CD14-positive monocyte (primary cell): Measurements from ENCODE around the gene PHGDH. TPM values are rescaled to one million over a fixed set of nuclear protein-coding genes. Genes with fewer than 3 reads are reported as not detected.

Experiments
- DNase-seq, 3 donors: peaks; one replicate each; pipeline ENCODE4 v3.0.0-alpha.2; 2011 to 2022
- H2AFZ ChIP-seq: 2 replicates; pipeline ENCODE4 v1.6.0; 2012; ENCODE audit warnings: mild to moderate bottlenecking, low read depth, low read length, inconsistent platforms; ENCODE audit not compliant: insufficient read depth, poor library complexity, severe bottlenecking
- H3K27ac ChIP-seq, 2 donors: 1 replicate in 1 of 2; 2 replicates in 1 of 2; pipeline ENCODE4 v1.5.1; 2012 to 2013; ENCODE audit warnings: low read length in 2 of 2, control low read depth in 1 of 2, inconsistent platforms in 1 of 2, low read depth in 1 of 2, mild to moderate bottlenecking in 1 of 2
- H3K27me3 ChIP-seq, 2 donors: one replicate each; pipeline versions ENCODE4 v1.6.0 to v1.6.1; 2011 to 2013; ENCODE audit warnings: low read length in 2 of 2; ENCODE audit not compliant: control insufficient read depth in 2 of 2, insufficient read depth in 2 of 2
- H3K36me3 ChIP-seq, 2 donors: replicated peaks in 1 of 2; 1 replicate in 1 of 2; 2 replicates in 1 of 2; pipeline versions ENCODE4 v1.5.1 to v1.6.1; 2012 to 2013; ENCODE audit warnings: low read length in 2 of 2, control low read depth in 1 of 2, inconsistent platforms in 1 of 2, mild to moderate bottlenecking in 1 of 2; ENCODE audit not compliant: insufficient read depth in 2 of 2, control insufficient read depth in 1 of 2
- H3K4me1 ChIP-seq, 2 donors: 1 replicate in 1 of 2; 2 replicates in 1 of 2; pipeline versions ENCODE4 v1.5.1 to v1.6.1; 2012 to 2013; ENCODE audit warnings: low read length in 2 of 2, control low read depth in 1 of 2, inconsistent platforms in 1 of 2, mild to moderate bottlenecking in 1 of 2, moderate library complexity in 1 of 2; ENCODE audit not compliant: insufficient read depth in 2 of 2, control insufficient read depth in 1 of 2
- H3K4me2 ChIP-seq: replicated peaks from 2 replicates; pipeline ENCODE3; 2012; ENCODE audit warnings: low read length, moderate library complexity, mild to moderate bottlenecking; ENCODE audit not compliant: poor library complexity, severe bottlenecking; ENCODE audit errors: extremely low read depth
- H3K4me3 ChIP-seq, 3 experiments: fragments of 200-600 bp in 1 of 3; sonication (generic) in 1 of 3; replicated peaks in 1 of 3; 1 replicate in 2 of 3; 2 replicates in 1 of 3; pipeline ENCODE4 v1.5.1; 2011 to 2013; ENCODE audit warnings: low read length in 3 of 3, mild to moderate bottlenecking in 3 of 3, control low read depth in 2 of 3, low read depth in 2 of 3, inconsistent platforms in 1 of 3, moderate library complexity in 1 of 3
- H3K79me2 ChIP-seq: 2 replicates; pipeline ENCODE4 v1.6.0; 2012; ENCODE audit warnings: mild to moderate bottlenecking, control low read depth, inconsistent platforms, low read length, moderate library complexity; ENCODE audit not compliant: insufficient read depth
- H3K9ac ChIP-seq: 2 replicates; pipeline ENCODE4 v1.6.0; 2017; ENCODE audit warnings: low read length, mild to moderate bottlenecking; ENCODE audit not compliant: insufficient read depth, poor library complexity, severe bottlenecking
- H3K9me3 ChIP-seq, 2 donors: replicated peaks in 1 of 2; 1 replicate in 1 of 2; 2 replicates in 1 of 2; pipeline versions ENCODE4 v1.5.1 to v1.6.1; 2012 to 2013; ENCODE audit warnings: low read length in 2 of 2, control low read depth in 1 of 2; ENCODE audit not compliant: control insufficient read depth in 1 of 2, insufficient read depth in 1 of 2
- H4K20me1 ChIP-seq: 2 replicates; pipeline ENCODE4 v1.6.0; 2012; ENCODE audit warnings: mild to moderate bottlenecking, low read length, control low read depth, moderate library complexity; ENCODE audit not compliant: insufficient read depth
- H3K27ac Mint-ChIP-seq, 7 donors: one replicate each; pipeline ENCODE4 v1.8.0; 2020; ENCODE audit warnings: mild to moderate bottlenecking in 7 of 7, mixed read lengths in 7 of 7, moderate library complexity in 6 of 7, inconsistent platforms in 2 of 7
- H3K27me3 Mint-ChIP-seq, 3 donors: one replicate each; pipeline ENCODE4 v1.8.0; 2021 to 2022; ENCODE audit warnings: low read depth in 3 of 3, mild to moderate bottlenecking in 3 of 3, mixed read lengths in 3 of 3, moderate library complexity in 3 of 3, inconsistent platforms in 1 of 3
- H3K36me3 Mint-ChIP-seq, 2 donors: one replicate each; pipeline ENCODE4 v1.8.0; 2020; ENCODE audit warnings: mixed read lengths in 2 of 2, inconsistent platforms in 1 of 2, mild to moderate bottlenecking in 1 of 2
- H3K4me1 Mint-ChIP-seq: one replicate; pipeline ENCODE4 v1.8.0; 2020; ENCODE audit warnings: mild to moderate bottlenecking, mixed read lengths
- H3K4me3 Mint-ChIP-seq, 2 donors: one replicate each; pipeline ENCODE4 v1.8.0; 2020; ENCODE audit warnings: mild to moderate bottlenecking in 2 of 2, mixed read lengths in 2 of 2, moderate library complexity in 1 of 2
- H3K9me3 Mint-ChIP-seq, 7 donors: one replicate each; pipeline ENCODE4 v1.8.0; 2020 to 2022; ENCODE audit warnings: mixed read lengths in 7 of 7, mild to moderate bottlenecking in 6 of 7, moderate library complexity in 6 of 7, inconsistent platforms in 2 of 7
- CTCF ChIP-seq: fragments of 200-600 bp; IDR thresholded peaks from one replicate; pipeline ENCODE4 v1.8.0; 2022; ENCODE audit warnings: antibody characterized with exemption, mild to moderate bottlenecking
- WGBS: methylation state at CpG from one replicate; pipeline ENCODE4 v1.1.5; 2013; ENCODE audit warnings: missing lambda C conversion rate; ENCODE audit not compliant: insufficient coverage; 5-methylcytosine and 5-hydroxymethylcytosine counted together
- intact Hi-C, 2 donors: fragments of 100-400 bp; cut with micrococcal nuclease; formaldehyde crosslinking; loops; one replicate each; pipeline versions ENCODE4 v1.15.0 to v1.15.1; 2023
- polyA plus RNA-seq, 3 donors: library from polyadenylated mRNA; depleted of rRNA in 1 of 3; unstranded in 2 of 3; stranded (reverse) in 1 of 3; fragments of 300-500 nt in 2 of 3; fragments of >200 nt in 1 of 3; fragmentation: Illumina TruSeq in 2 of 3; gene quantifications; 1 replicate in 2 of 3; 2 replicates in 1 of 3; pipeline ENCODE4 v1.2.3, GENCODE V29; 2012 to 2021

The PHGDH gene
- polyA plus RNA-seq, 3 donors = 0.09 to 0.44 (median 0.20) TPM

- no peaks in the 10 kb centered on the region for H3K79me2 ChIP-seq
- H2AFZ ChIP-seq = no peak overlapping the region
- H3K4me3 ChIP-seq = no peak overlapping the region
- no peaks in the 10 kb centered on the region for H3K27me3 ChIP-seq
- peaks cover 23 to 34% of the 10 kb centered on the region in 2 donors for H3K36me3 Mint-ChIP-seq
- no peak overlapping the region for H3K9ac ChIP-seq
- no peaks in the 10 kb centered on the region for H3K9me3 Mint-ChIP-seq
- no peak overlapping the region for H3K4me2 ChIP-seq
- H3K27me3 Mint-ChIP-seq = peaks cover 0 to 3% (median 2%) of the 10 kb centered on the region in 3 donors
- TF ChIP-seq CTCF = no peak
- no peak for DNase-seq
- peaks cover 7% of the 10 kb centered on the region for H3K4me1 Mint-ChIP-seq
- 89% methylated on average over 1 of the region's 11 CpGs for WGBS
- peaks cover 4 to 46% of the 10 kb centered on the region in 2 donors for H3K36me3 ChIP-seq
- no peaks in the 10 kb centered on the region for H3K9me3 ChIP-seq
- H3K4me3 Mint-ChIP-seq = no peak overlapping the region
- H3K27ac Mint-ChIP-seq = peak overlapping the region in 1 of 7 donors; percentile 5
- no peaks in the 10 kb centered on the region for H3K4me1 ChIP-seq
- no peak overlapping the region for H3K27ac ChIP-seq
- intact Hi-C loops = no loop called here
- no peaks in the 10 kb centered on the region for H4K20me1 ChIP-seq
These were observed 20.9 kb downstream of the PHGDH start for GRCh38 chr1:119732465-119733168.

- H3K4me3 Mint-ChIP-seq = no peak overlapping the region
- H3K9ac ChIP-seq = no peak overlapping the region
- peaks cover 4 to 45% of the 10 kb centered on the region in 2 donors for H3K36me3 ChIP-seq
- TF ChIP-seq CTCF = no peak
- H3K27ac ChIP-seq = no peak overlapping the region
- intact Hi-C loops = no loop called here
- DNase-seq = no peak
- no peak overlapping the region for H2AFZ ChIP-seq
- no peaks in the 10 kb centered on the region for H4K20me1 ChIP-seq
- no peaks in the 10 kb centered on the region for H3K27me3 ChIP-seq
- H3K4me1 ChIP-seq = no peaks in the 10 kb centered on the region
- H3K4me1 Mint-ChIP-seq = no peaks in the 10 kb centered on the region
- H3K36me3 Mint-ChIP-seq = peaks cover 30 to 40% of the 10 kb centered on the region in 2 donors
- no peaks in the 10 kb centered on the region for H3K9me3 ChIP-seq
- H3K4me2 ChIP-seq = no peak overlapping the region
- no peaks in the 10 kb centered on the region for H3K9me3 Mint-ChIP-seq
- no peak overlapping the region for H3K4me3 ChIP-seq
- WGBS = 95% methylated on average over 2 of the region's 3 CpGs
- H3K27me3 Mint-ChIP-seq = peaks cover 0 to 4% (median 3%) of the 10 kb centered on the region in 3 donors
- no peaks in the 10 kb centered on the region for H3K79me2 ChIP-seq
- peak overlapping the region in 1 of 7 donors; percentile 11 for H3K27ac Mint-ChIP-seq
These were observed 22.0 kb downstream of the PHGDH start for GRCh38 chr1:119733754-119734153.
